Hypothalamus (tissue), 51 donors: Measurements from ENCODE around the gene PRDM2.
"Not testable (repeated sequence)": the region's sequence is repeated elsewhere in the genome, so short reads cannot be mapped to it uniquely, and the experiment has no call there.

Experiments
- DNase-seq, 51 donors: peaks; one replicate each; lab custom pipeline; 2025; lab: John Stamatoyannopoulos, UW

Gene PRDM2

GRCh38 chr1:13699936-13700520 is at the start of gene PRDM2:
TSS of gene PRDM2 (plus strand) at chr1:13700188. CDS start at chr1:13715606, 15,418 bp downstream.
- peak in 33 of 51 donors; percentile 2 to 73 (median 38) for DNase-seq

GRCh38 chr1:13651279-13651678 is 48.7 kb upstream of the PRDM2 start:
- no peak for DNase-seq

GRCh38 chr1:13652238-13652637 is 47.8 kb upstream of the PRDM2 start:
- no peak for DNase-seq

GRCh38 chr1:13661539-13661938 is 38.4 kb upstream of the PRDM2 start:
- DNase-seq: no peak

- DNase-seq: no peak
These were observed 37.5 kb upstream of the PRDM2 start for GRCh38 chr1:13662493-13662892.

GRCh38 chr1:13663969-13664368 is 36.0 kb upstream of the PRDM2 start:
- no peak for DNase-seq

- no peak for DNase-seq
These were observed 35.5 kb upstream of the PRDM2 start for GRCh38 chr1:13664451-13664850.

GRCh38 chr1:13666317-13666716 is 33.7 kb upstream of the PRDM2 start:
- no peak for DNase-seq

GRCh38 chr1:13667691-13668090 is 32.3 kb upstream of the PRDM2 start:
- DNase-seq: peak in 1 of 51 donors; percentile 1

- no peak for DNase-seq
These were observed 25.6 kb upstream of the PRDM2 start for GRCh38 chr1:13674377-13674776.

GRCh38 chr1:13675151-13675651 is 24.8 kb upstream of the PRDM2 start:
- DNase-seq: no peak

GRCh38 chr1:13677896-13678295 is 22.1 kb upstream of the PRDM2 start:
- no peak for DNase-seq

GRCh38 chr1:13679651-13680050 is 20.3 kb upstream of the PRDM2 start:
- no peak for DNase-seq

- not testable (repeated sequence) for DNase-seq
These were observed 19.4 kb upstream of the PRDM2 start for GRCh38 chr1:13680609-13681008.

- DNase-seq: no peak
These were observed 18.1 kb upstream of the PRDM2 start for GRCh38 chr1:13681921-13682320.

- no peak for DNase-seq
These were observed 17.5 kb upstream of the PRDM2 start for GRCh38 chr1:13682444-13682843.

- DNase-seq: no peak
These were observed 16.8 kb upstream of the PRDM2 start for GRCh38 chr1:13683206-13683605.

GRCh38 chr1:13687151-13687715 is 12.8 kb upstream of the PRDM2 start:
- DNase-seq: no peak

- DNase-seq: not testable (repeated sequence)
These were observed 6.9 kb upstream of the PRDM2 start for GRCh38 chr1:13693094-13693493.

GRCh38 chr1:13694886-13695684 is 4.9 kb upstream of the PRDM2 start:
- no peak for DNase-seq

GRCh38 chr1:13697738-13698137 is 2.2 kb upstream of the PRDM2 start:
- DNase-seq: no peak

GRCh38 chr1:13699510-13699909 is 478 bp upstream of the PRDM2 start:
- DNase-seq: peak in 4 of 51 donors; percentile 8 to 29 (median 22)
